DND-41 (cell line): Measurements from ENCODE around the gene POLK.
"Not testable (repeated sequence)": the region's sequence is repeated elsewhere in the genome, so short reads cannot be mapped to it uniquely, and the experiment has no call there.

Experiments used
- ATAC-seq: fragments of 200-7000 bp; cut with Tn5 transposase; 3 replicates; pipeline ENCODE4 v1.9.1; 2021; ENCODE audit warnings: low read depth; ENCODE audit not compliant: insufficient read depth
- DNase-seq: peaks from one replicate; pipeline ENCODE4 v3.0.0-alpha.2; 2020
- H2AFZ ChIP-seq: 2 replicates; pipeline ENCODE4 v1.6.0; 2012; ENCODE audit warnings: low read depth, low read length
- H3K27ac ChIP-seq: 2 replicates; pipeline ENCODE4 v1.5.1; 2012; ENCODE audit warnings: low read length, inconsistent platforms
- H3K27me3 ChIP-seq: fragments of 200-600 bp; sonication (generic); 2 replicates; pipeline ENCODE4 v1.6.0; 2012; ENCODE audit warnings: low read length, mild to moderate bottlenecking, inconsistent platforms; ENCODE audit not compliant: insufficient read depth, poor library complexity
- H3K36me3 ChIP-seq: 2 replicates; pipeline ENCODE4 v1.5.1; 2012; ENCODE audit warnings: low read length, inconsistent platforms; ENCODE audit not compliant: insufficient read depth
- H3K4me1 ChIP-seq: 2 replicates; pipeline ENCODE4 v1.5.1; 2012; ENCODE audit warnings: mild to moderate bottlenecking, low read length; ENCODE audit not compliant: insufficient read depth
- H3K4me2 ChIP-seq: 2 replicates; pipeline ENCODE4 v1.6.0; 2012; ENCODE audit warnings: mild to moderate bottlenecking, moderate library complexity, low read length, inconsistent platforms; ENCODE audit not compliant: insufficient read depth
- H3K4me3 ChIP-seq, 2 experiments: fragments of 200-600 bp in 1 of 2; shearing (Covaris generic) in 1 of 2; 2 replicates each; pipeline ENCODE4 v1.5.1; 2012 to 2016; ENCODE audit warnings: inconsistent platforms in 2 of 2, low read length in 2 of 2, mild to moderate bottlenecking in 2 of 2, low read depth in 1 of 2, moderate library complexity in 1 of 2
- H3K79me2 ChIP-seq: 2 replicates; pipeline ENCODE4 v1.6.0; 2012; ENCODE audit warnings: low read length, inconsistent platforms; ENCODE audit not compliant: insufficient read depth
- H3K9ac ChIP-seq: 2 replicates; pipeline ENCODE4 v1.6.0; 2012; ENCODE audit warnings: low read depth, mild to moderate bottlenecking, inconsistent platforms, low read length, moderate library complexity
- H3K9me3 ChIP-seq: 2 replicates; pipeline ENCODE4 v1.5.1; 2012; ENCODE audit warnings: low read length, moderate library complexity, mild to moderate bottlenecking, inconsistent platforms; ENCODE audit not compliant: insufficient read depth, severe bottlenecking
- H4K20me1 ChIP-seq: 2 replicates; pipeline ENCODE4 v1.6.0; 2012; ENCODE audit warnings: low read length; ENCODE audit not compliant: insufficient read depth
- CTCF ChIP-seq: IDR thresholded peaks from 2 replicates; pipeline ENCODE4 v1.5.1; 2012; ENCODE audit warnings: borderline replicate concordance, low read length, moderate library complexity, mild to moderate bottlenecking; ENCODE audit not compliant: poor library complexity, severe bottlenecking; ENCODE audit errors: extremely low read depth
- EZH2 ChIP-seq: IDR thresholded peaks from 3 replicates; pipeline ENCODE4 v1.6.1; 2012; ENCODE audit warnings: borderline replicate concordance, low read depth, mild to moderate bottlenecking, moderate library complexity, low read length, inconsistent platforms; ENCODE audit not compliant: severe bottlenecking

The POLK gene

GRCh38 chr5:75552764-75553163 lies 41.1 kb downstream of the POLK start:
- Histone ChIP-seq H3K9me3 (no peaks in the 10 kb centered on the region), H4K20me1 (no peaks in the 10 kb centered on the region), H3K4me1 (no peaks in the 10 kb centered on the region), H3K27me3 (no peaks in the 10 kb centered on the region), H3K9ac (no peak overlapping the region), H2AFZ (no peak overlapping the region), H3K4me3 (no peak overlapping the region), H3K36me3 (peaks cover 56% of the 10 kb centered on the region), H3K79me2 (peaks cover 6% of the 10 kb centered on the region; the same call in 1 of the 2 replicates), H3K27ac (no peak overlapping the region), H3K4me2 (no peak overlapping the region)
- TF ChIP-seq CTCF (no peak), EZH2 (no peak)
- ATAC-seq (no peak), DNase-seq (no peak)

- Histone ChIP-seq H3K79me2 (peaks cover 2% of the 10 kb centered on the region; the same call in 1 of the 2 replicates), H3K27me3 (no peaks in the 10 kb centered on the region), H3K4me2 (no peak overlapping the region), H3K4me3 (no peak overlapping the region), H4K20me1 (no peaks in the 10 kb centered on the region), H2AFZ (no peak overlapping the region), H3K9me3 (no peaks in the 10 kb centered on the region), H3K4me1 (no peaks in the 10 kb centered on the region), H3K27ac (no peak overlapping the region), H3K36me3 (peaks cover 57% of the 10 kb centered on the region), H3K9ac (no peak overlapping the region)
- TF ChIP-seq CTCF (no peak), EZH2 (no peak)
- DNase-seq (no peak), ATAC-seq (no peak)
Measured at GRCh38 chr5:75553358-75553757, 41.7 kb downstream of the POLK start.

GRCh38 chr5:75558221-75558620 lies 46.5 kb downstream of the POLK start:
- ATAC-seq: no peak
- H3K4me3 ChIP-seq: no peak overlapping the region
- no peaks in the 10 kb centered on the region for H3K9me3 ChIP-seq
- H3K36me3 ChIP-seq: peaks cover 45% of the 10 kb centered on the region
- peaks cover 19% of the 10 kb centered on the region; the same call in 1 of the 2 replicates for H3K79me2 ChIP-seq
- H3K9ac ChIP-seq: no peak overlapping the region
- no peaks in the 10 kb centered on the region for H4K20me1 ChIP-seq
- H3K27me3 ChIP-seq: no peaks in the 10 kb centered on the region
- no peak for DNase-seq
- no peak overlapping the region for H2AFZ ChIP-seq
- H3K4me2 ChIP-seq: no peak overlapping the region
- H3K4me1 ChIP-seq: no peaks in the 10 kb centered on the region
- H3K27ac ChIP-seq: no peak overlapping the region
- TF ChIP-seq CTCF (no peak), EZH2 (no peak)

- Histone ChIP-seq H3K9ac (no peak overlapping the region), H3K9me3 (no peaks in the 10 kb centered on the region), H3K4me3 (no peak overlapping the region), H3K79me2 (peaks cover 22% of the 10 kb centered on the region; the same call in 1 of the 2 replicates), H3K36me3 (peaks cover 36% of the 10 kb centered on the region), H3K4me1 (no peaks in the 10 kb centered on the region), H3K27ac (no peak overlapping the region), H3K4me2 (no peak overlapping the region), H4K20me1 (no peaks in the 10 kb centered on the region), H2AFZ (no peak overlapping the region), H3K27me3 (no peaks in the 10 kb centered on the region)
- DNase-seq (no peak), ATAC-seq (no peak)
- TF ChIP-seq CTCF: no peak
- TF ChIP-seq EZH2: no peak
Measured at GRCh38 chr5:75558981-75559632, 47.4 kb downstream of the POLK start.

- peaks cover 36% of the 10 kb centered on the region; the same call in 1 of the 2 replicates for H3K79me2 ChIP-seq
- H3K4me1 ChIP-seq, ATAC-seq, H3K4me2 ChIP-seq, H3K27ac ChIP-seq, H3K9ac ChIP-seq, H3K27me3 ChIP-seq, H2AFZ ChIP-seq, H3K9me3 ChIP-seq, DNase-seq, H4K20me1 ChIP-seq, H3K4me3 ChIP-seq: not testable (repeated sequence)
- H3K36me3 ChIP-seq: peaks cover 26% of the 10 kb centered on the region
Measured at GRCh38 chr5:75560655-75561054, 49.0 kb downstream of the POLK start.
